K562 (cell line): ENCODE data around the gene AHI1. TPM values are rescaled to one million over a fixed set of nuclear protein-coding genes. Genes with fewer than 3 reads are reported as not detected.

Experiments used
- FOXK2 ChIP-seq, 2 experiments: fragments of 450-650 bp; IDR thresholded peaks in 1 of 2; conservative IDR thresholded peaks in 1 of 2; 2 replicates each; pipeline ENCODE4 v1.6.1; 2016; ENCODE audit warnings: low read depth in 2 of 2, mild to moderate bottlenecking in 1 of 2
- KAT8 ChIP-seq: fragments of 450-650 bp; IDR thresholded peaks from 2 replicates; pipeline ENCODE4 v1.6.1; 2016; ENCODE audit warnings: low read depth, mild to moderate bottlenecking
- KLF16 ChIP-seq: IDR thresholded peaks from 2 replicates; pipeline ENCODE4 v1.6.1; 2016; ENCODE audit warnings: antibody characterized with exemption
- NBN ChIP-seq: fragments of 450-650 bp; IDR thresholded peaks from 2 replicates; pipeline ENCODE4 v1.6.1; 2016; ENCODE audit warnings: low read depth, mild to moderate bottlenecking
- SRSF7 ChIP-seq: fragments of 200-400 bp; formaldehyde crosslinking; optimal IDR thresholded peaks from 2 replicates; pipeline ENCODE3; 2017; ENCODE audit warnings: mild to moderate bottlenecking, low read depth, low read length
- ZBTB5 ChIP-seq: fragments of 450-650 bp; IDR thresholded peaks from 2 replicates; pipeline ENCODE4 v1.6.1; 2017; ENCODE audit warnings: antibody characterized with exemption
- ZNF280B ChIP-seq: fragments of 250-450 bp; sonication (Bioruptor Pico); IDR thresholded peaks from 2 replicates; pipeline ENCODE4 v1.5.1; 2021; ENCODE audit warnings: mild to moderate bottlenecking
- ZNF384 ChIP-seq: IDR thresholded peaks from 2 replicates; pipeline ENCODE4 v1.6.1; 2012; ENCODE audit warnings: low read depth, low read length, improper control_type of control experiment
- ZNF592 ChIP-seq: fragments of 450-650 bp; IDR thresholded peaks from 2 replicates; pipeline ENCODE4 v1.6.1; 2017; ENCODE audit warnings: antibody characterized with exemption, mild to moderate bottlenecking
- polyA plus RNA-seq, 8 experiments: library from polyadenylated mRNA; depleted of rRNA in 4 of 8; stranded (reverse) in 5 of 8; unstranded in 3 of 8; fragments of >200 nt; fragmentation: Nextera tagmentation in 2 of 8; fragmentation: Illumina TruSeq in 1 of 8; extraction: Ambion mirVana in 2 of 8; extraction: Trizol in 1 of 8; gene quantifications; 2 replicates each; pipeline versions ENCODE4 v1.2.1 to v1.2.3, GENCODE V29; 2011 to 2014; ENCODE audit warnings: inconsistent platforms in 1 of 8, missing spikeins in 1 of 8
- total RNA-seq, 7 experiments: library from RNA; depleted of rRNA in 6 of 7; stranded (reverse); fragments of >200 nt in 6 of 7; fragmentation: Illumina TruSeq in 2 of 7; extraction: Trizol in 2 of 7; gene quantifications; 2 replicates each; pipeline versions ENCODE4 v1.2.1 to v1.2.3, GENCODE V29; 2011 to 2021; ENCODE audit warnings: low replicate concordance in 1 of 7
- TF ChIP-seq, protein P1 (sequence below), 2 experiments: fragments of 450-650 bp; formaldehyde crosslinking in 1 of 2; IDR thresholded peaks; 2 replicates each; pipeline versions ENCODE4 v1.4.0 to v1.6.1; 2014 to 2020; ENCODE audit warnings: mild to moderate bottlenecking in 2 of 2, borderline replicate concordance in 1 of 2, low read depth in 1 of 2

Gene AHI1
- total and polyA plus RNA-seq, 9 of the 15 experiments (the other 6 are each of a cell fraction or from before 2014, with no cell fraction given): 24.7 to 54.9 (median 32.2) TPM

DNA sequence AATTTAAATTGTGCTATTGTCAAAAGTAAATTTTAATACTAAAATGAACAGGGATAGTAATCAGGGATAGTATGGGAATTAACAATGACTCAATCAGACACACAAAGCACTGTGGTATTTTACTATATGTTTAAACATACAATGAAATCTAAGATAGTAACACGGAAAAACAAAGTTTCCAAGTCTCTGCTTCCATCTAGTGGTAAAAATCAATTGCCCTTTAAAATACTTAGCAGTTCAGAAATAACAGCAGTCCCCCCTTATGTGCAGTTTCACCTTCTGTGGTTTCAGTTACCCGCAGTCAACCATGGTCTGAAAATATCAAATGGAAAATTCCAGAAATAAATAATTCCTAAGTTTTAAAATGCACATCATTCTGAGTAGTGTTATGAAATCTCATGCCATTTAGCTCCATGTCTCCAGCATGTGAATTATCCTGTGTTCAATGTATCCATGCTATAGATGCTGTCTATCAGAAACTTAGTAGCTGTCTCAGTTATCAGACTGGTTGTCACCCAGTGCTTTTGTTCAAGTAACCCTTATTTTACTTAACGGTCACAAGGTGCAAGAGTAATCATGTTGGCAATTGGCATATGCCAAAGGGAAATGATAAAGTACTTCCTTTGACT is 58.5 kb downstream of the AHI1 start (continued):
- 0 out of 2 replicates have a peak, but pooled peaks have one; percentile 34 for TF ChIP-seq ZNF592
- TF ChIP-seq, protein P1, sequence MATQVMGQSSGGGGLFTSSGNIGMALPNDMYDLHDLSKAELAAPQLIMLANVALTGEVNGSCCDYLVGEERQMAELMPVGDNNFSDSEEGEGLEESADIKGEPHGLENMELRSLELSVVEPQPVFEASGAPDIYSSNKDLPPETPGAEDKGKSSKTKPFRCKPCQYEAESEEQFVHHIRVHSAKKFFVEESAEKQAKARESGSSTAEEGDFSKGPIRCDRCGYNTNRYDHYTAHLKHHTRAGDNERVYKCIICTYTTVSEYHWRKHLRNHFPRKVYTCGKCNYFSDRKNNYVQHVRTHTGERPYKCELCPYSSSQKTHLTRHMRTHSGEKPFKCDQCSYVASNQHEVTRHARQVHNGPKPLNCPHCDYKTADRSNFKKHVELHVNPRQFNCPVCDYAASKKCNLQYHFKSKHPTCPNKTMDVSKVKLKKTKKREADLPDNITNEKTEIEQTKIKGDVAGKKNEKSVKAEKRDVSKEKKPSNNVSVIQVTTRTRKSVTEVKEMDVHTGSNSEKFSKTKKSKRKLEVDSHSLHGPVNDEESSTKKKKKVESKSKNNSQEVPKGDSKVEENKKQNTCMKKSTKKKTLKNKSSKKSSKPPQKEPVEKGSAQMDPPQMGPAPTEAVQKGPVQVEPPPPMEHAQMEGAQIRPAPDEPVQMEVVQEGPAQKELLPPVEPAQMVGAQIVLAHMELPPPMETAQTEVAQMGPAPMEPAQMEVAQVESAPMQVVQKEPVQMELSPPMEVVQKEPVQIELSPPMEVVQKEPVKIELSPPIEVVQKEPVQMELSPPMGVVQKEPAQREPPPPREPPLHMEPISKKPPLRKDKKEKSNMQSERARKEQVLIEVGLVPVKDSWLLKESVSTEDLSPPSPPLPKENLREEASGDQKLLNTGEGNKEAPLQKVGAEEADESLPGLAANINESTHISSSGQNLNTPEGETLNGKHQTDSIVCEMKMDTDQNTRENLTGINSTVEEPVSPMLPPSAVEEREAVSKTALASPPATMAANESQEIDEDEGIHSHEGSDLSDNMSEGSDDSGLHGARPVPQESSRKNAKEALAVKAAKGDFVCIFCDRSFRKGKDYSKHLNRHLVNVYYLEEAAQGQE (IDR thresholded peaks at IDR 0.05; ENCODE audit: borderline replicate concordance): peak; percentile 72
- TF ChIP-seq, protein P1 (CRISPR knock-in tag; IDR thresholded peaks at IDR 0.05; ENCODE audit: low read depth): no peak
- TF ChIP-seq ZBTB5: no peak
- no peak for TF ChIP-seq KLF16
- TF ChIP-seq SRSF7: no peak
- TF ChIP-seq FOXK2 (conservative IDR thresholded peaks at IDR 0.05 in 1 of 2, IDR thresholded peaks at IDR 0.05 in 1 of 2; ENCODE audit: low read depth in 2 of 2): 0 out of 4 replicates have a peak, but pooled peaks of 1 of the 2 experiments have one; percentile 31
- peak; percentile 64; the same call in 1 of the 2 replicates for TF ChIP-seq NBN
- TF ChIP-seq ZNF280B (CRISPR knock-in tag): no peak
- TF ChIP-seq ZNF384: 0 out of 2 replicates have a peak, but pooled peaks have one; percentile 7
- TF ChIP-seq KAT8: no peak
